Measurements from ENCODE around the gene LYVE1. TPM values are rescaled to one million over a fixed set of nuclear protein-coding genes. Genes with fewer than 3 reads are reported as not detected.

LYVE1 gene
- polyA plus RNA-seq, 4 donors, result 66.4 to 147 (median 81.5) TPM

DNA sequence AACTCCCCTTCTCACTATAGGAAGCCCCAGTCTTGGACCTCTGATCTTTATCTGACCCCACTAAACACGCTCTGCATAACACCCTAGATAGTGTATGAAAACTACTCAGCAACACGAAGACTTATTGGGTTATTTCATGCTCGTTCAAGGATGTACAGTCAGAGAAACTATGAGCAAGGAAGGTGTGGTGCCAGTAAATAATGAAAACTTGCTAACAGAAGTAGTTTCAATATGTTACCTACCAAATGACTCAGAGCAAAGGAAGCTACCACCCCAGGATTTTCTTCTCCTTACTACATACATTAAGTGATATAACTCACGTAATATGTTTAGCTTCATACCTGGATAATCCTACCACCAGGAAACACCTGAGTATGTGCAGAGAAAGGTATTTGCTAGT lies 25.9 kb upstream of the LYVE1 start:
- DNase-seq (ENCODE audit: low read depth in 4 of 4, low spot score in 3 of 4), result no peak

DNA sequence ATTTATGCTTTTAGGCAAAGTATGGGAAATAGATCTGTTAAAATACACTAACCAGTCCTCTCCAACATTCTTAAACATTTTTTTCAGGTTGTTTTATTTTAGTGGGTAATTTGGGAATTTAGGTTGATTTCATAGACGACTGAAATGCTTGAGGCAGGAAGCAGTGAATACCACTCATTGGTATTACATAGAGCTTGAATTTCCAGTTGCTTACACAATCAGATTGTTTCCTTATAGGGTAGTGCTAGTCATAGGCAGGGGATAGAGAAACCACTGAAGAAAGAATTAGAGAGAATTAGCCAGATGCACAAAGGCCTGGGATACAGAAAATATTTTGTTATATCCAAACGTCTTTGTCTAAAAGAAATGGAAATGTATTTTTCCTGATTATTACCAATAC lies 23.9 kb upstream of the LYVE1 start:
- no peak for DNase-seq (ENCODE audit: low read depth in 4 of 4, low spot score in 3 of 4)

DNA sequence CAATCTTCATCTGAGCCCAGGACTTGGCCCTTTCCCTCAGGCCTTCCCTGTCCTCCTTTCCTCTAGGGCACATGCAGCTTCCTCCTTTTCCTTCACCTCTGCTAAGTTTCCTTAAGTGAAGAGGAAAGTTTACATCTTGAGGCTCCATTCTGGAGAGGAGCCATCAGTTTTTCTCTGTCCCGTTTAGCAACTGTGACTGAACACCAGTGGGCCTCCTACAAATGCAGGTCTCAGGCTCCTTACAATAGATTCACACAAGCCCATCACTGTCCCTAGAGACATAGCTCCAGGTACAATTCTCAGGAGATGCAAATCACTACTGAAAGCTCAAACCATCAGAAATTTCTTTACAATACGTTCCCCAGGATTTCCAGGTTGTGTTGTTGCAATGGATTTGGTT lies 23.3 kb upstream of the LYVE1 start:
- DNase-seq (ENCODE audit: low read depth in 4 of 4, low spot score in 3 of 4), result no peak

- no peak for DNase-seq (ENCODE audit: low read depth in 4 of 4, low spot score in 3 of 4)
Observed at GRCh38 chr11:10590218-10590915, 21.9 kb upstream of the LYVE1 start.

GRCh38 chr11:10588904-10589303 lies 20.4 kb upstream of the LYVE1 start:
- no peak for DNase-seq (ENCODE audit: low read depth in 4 of 4, low spot score in 3 of 4)

GRCh38 chr11:10587995-10588394 lies 19.5 kb upstream of the LYVE1 start:
- no peak for DNase-seq (ENCODE audit: low read depth in 4 of 4, low spot score in 3 of 4)

DNA sequence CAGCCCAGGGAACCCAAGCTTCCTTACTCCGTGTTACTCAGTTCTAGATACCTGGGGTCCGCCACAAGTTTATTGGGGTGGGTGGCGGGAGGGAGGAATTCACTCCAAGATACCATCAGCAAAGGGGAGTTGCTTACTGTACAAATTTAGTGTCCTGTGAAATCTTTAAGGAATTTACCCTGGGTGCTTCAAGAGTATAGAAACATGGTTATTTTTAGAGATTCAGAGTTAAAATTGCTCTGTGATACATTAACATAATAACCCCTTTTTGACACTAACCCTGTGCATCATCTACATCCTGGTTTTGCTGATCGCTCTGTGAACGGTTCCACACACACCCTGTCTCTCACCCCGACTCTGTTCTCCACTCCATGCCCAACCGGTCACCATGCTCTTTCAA lies 18.9 kb upstream of the LYVE1 start:
- no peak for DNase-seq (ENCODE audit: low read depth in 4 of 4, low spot score in 3 of 4)

DNA sequence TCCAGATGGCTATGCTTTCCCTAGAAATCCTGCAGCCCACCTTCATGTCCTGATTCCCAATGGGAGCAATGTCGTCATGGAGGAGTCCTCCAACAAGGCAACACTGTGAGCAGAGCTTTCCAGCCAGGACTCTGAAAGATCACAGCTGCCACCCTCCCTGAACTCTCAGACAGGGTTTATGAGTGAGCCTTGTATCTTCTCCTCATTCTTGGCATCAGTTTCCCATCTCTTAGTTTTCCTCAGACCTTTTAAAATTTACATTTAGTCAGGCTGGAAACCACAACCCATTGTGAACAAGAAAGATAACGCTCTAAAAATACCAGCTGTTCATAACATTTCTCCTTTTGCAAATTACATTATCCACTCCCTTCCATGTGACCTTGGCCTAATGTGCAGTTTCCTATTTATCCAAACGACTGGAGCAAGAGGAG lies 15.6 kb upstream of the LYVE1 start:
- peak in 2 of 4 donors; percentile 40 to 50 for DNase-seq (ENCODE audit: low read depth in 4 of 4, low spot score in 3 of 4)

DNA sequence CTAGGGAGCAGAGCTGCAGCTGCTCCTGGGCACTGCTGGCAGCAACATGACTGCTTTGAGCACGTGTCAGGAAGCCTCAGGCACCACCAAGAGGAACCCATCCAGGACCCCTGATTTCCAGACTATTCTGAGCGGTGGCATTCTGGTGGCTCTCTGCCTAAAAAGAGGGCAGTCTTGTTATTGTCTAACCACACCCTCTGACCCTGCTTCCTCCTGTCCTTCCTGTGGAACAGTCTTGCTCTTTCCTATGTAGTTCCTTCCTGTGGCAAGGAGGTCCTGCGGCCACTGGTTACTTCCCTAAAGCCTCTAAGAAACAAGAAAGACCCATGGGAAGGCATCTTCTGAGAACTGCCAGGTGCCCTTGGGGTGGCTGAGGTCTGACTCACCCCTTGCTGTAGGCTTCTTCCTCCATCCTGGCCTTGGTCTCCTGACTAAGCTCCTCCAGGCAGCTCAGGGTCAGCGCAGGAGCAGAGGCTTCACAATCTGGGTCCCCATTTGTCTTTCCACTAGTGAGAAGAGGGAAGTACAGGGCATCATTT lies 13.1 kb upstream of the LYVE1 start:
- no peak for DNase-seq (ENCODE audit: low read depth in 4 of 4, low spot score in 3 of 4)

GRCh38 chr11:10580623-10581022 lies 12.2 kb upstream of the LYVE1 start:
- no peak for DNase-seq (ENCODE audit: low read depth in 4 of 4, low spot score in 3 of 4)

GRCh38 chr11:10579700-10580099 lies 11.2 kb upstream of the LYVE1 start:
- no peak for DNase-seq (ENCODE audit: low read depth in 4 of 4, low spot score in 3 of 4)

DNA sequence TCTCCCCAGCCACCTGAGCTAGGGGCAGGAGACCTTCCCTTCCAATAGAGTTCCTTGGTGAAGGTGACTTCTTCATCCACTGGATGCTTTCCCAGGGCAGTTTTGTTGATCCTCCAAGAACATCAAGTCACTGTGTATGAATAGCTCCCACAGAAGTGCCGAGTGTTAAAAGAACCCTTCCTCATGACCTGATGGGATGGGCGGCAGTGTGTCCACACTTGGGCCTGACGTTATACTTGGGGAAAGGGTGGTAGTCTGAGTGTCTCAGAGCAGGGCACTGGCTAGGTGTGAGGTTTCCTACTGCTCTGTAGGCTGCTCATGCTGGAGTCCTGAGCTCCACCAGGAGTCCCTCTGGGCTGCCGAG lies 7.6 kb upstream of the LYVE1 start:
- DNase-seq (ENCODE audit: low read depth in 4 of 4, low spot score in 3 of 4), result no peak

GRCh38 chr11:10575346-10576034 lies 7.0 kb upstream of the LYVE1 start:
- DNase-seq (ENCODE audit: low read depth in 4 of 4, low spot score in 3 of 4), result no peak

DNA sequence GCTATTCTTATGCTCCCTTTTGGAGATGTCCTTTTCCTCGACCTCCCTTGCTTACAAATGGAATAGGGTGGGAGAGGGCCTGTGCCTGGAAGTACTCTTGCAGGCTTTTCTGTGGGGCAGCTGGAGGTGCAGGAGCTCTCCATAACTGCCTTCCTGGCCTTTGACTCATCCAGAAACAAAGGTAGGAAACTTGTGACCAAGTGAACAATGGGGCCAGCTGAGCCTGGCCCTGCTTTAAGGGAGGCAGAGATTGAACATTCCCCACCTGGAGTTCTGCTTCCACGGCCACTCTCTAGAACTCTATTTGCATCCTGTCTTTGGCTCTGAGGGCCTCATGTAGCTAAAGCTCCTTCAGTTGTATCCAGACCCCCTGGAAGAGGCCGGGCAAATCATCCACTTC lies 5.1 kb upstream of the LYVE1 start:
- no peak for DNase-seq (ENCODE audit: low read depth in 4 of 4, low spot score in 3 of 4)

DNA sequence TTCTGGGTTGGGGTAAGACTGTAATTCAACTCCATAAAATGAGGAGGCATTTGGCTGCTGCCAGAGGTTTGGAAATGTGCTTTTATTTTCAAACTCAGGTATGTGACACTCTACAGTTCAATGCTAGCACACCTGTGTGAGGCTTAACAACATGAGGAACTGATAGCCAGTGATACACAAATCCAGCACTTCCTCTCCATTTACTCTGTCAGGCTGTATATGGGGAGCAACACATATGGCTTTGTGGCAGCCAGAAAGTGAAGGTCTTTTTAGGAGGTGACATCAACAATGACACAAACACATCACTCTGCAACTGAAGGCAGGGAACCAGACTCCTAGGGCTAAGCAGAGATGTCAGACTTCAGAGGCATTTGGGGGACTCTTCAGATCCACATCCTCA lies 4.6 kb upstream of the LYVE1 start:
- DNase-seq (ENCODE audit: low read depth in 4 of 4, low spot score in 3 of 4), result no peak

- no peak for DNase-seq (ENCODE audit: low read depth in 4 of 4, low spot score in 3 of 4)
Observed at GRCh38 chr11:10572533-10572932, 4.1 kb upstream of the LYVE1 start.

- no peak for DNase-seq (ENCODE audit: low read depth in 4 of 4, low spot score in 3 of 4)
Observed at GRCh38 chr11:10567446-10567845, 1.0 kb downstream of the LYVE1 start.

DNA sequence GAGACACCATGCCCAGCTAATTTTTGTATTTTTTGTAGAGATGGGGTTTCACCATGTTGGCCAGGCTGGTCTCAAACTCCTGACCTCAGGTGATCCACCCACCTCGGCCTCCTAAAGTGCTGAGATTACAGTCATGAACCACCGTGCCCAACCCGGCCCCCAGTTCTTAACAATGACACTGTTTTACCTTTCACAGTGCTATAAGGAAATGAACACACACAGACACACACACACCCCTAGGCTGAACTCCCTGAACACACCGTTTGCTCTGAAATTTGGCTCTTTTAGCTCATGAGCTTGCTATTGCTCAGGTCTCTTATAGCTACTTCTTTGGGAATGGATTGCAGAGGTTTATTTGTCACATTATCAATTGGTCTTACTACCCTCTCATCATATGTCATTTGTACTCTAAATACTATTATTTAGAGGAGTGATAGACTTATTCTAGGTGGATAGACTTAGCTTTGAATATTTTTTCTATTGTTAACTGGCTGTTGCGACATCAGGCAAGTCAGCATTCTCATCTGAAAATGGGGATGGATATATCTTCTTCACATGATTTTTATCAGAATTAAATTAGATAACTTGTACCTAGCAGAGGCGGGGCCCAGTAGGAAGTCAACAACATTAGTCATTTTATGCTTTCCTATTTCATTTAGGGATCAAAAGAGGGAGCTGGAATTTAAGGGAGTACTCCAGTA lies 2.1 kb downstream of the LYVE1 start:
- DNase-seq (ENCODE audit: low read depth in 4 of 4, low spot score in 3 of 4), result no peak

DNA sequence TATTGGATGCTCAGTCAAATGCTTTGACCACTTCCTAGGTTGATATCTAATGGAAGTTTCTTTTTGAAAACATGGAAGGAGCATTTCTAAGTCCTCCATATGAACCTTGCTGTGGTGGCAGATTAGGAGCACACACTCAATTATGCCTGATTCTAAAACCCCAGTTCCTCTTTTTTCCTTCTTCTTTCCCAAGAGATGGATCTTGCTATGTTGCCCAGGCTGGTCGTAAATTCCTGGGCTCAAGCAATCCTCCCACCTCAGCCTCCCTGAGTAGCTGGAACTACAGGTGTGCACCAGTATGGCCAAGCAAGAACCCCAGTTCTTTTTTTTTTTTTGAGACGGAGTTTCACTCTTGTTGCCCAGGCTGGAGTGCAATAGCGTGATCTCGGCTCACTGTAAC lies 3.0 kb downstream of the LYVE1 start:
- no peak for DNase-seq (ENCODE audit: low read depth in 4 of 4, low spot score in 3 of 4)

DNA sequence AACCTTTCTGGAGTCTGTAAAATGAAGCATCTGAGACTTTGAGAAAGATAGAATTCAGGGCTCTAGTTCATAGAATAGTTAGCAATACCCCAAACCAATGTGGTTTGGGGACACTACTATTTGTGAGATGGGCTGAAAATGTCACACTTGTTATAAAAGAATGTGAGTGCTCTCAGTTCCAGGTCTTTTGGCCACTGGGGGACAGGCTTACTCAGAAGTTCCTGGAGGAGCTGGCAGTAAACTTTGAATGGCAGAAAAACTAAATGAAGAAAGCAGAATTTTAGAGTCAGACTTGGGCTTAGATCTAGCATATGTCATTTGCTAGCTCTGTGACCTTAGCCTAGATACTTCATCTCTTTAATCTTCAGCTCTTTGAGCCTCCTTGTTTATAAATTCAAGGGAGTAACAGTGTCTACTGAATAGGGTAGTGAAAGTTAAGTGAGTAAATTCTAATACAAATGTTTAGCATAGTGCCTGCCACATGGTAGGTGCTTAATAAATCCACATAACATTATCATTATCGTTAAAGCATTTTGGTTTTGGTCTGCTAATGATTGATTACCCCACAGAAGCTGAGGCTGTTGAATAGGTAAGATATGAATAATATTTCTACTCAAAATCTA lies 3.7 kb downstream of the LYVE1 start:
- no peak for DNase-seq (ENCODE audit: low read depth in 4 of 4, low spot score in 3 of 4)

DNA sequence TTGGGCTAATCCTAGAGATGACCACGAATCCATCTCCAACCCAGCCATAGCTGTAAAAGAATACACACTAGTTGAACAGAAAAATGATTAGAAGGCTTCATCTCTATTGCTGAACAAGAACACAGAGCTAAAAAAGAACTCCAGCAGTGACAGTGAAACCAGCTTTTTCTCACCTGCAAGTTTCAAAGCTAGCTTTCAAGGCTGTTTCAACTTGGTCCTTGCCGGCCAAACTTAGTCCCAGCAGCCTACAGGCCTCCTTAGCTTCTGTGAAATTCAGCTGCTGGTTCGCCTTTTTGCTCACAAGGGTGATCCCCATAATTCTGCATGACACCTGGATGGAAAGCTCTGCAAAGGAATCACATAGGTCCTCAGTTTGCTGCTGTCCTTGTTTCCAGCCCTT lies 4.4 kb downstream of the LYVE1 start:
- DNase-seq (ENCODE audit: low read depth in 4 of 4, low spot score in 3 of 4), result no peak
